Naive B cell (primary cell): ENCODE data around the gene NLRP6. TPM values are rescaled to one million over a fixed set of nuclear protein-coding genes. Genes with fewer than 3 reads are reported as not detected.
A peak's percentile ranks its signal among the peaks of the same experiment; 100 is the strongest.

Experiments used
- ATAC-seq, 2 donors: fragments of 150-1000 bp; cut with Tn5 transposase; 2 replicates each; pipeline ENCODE4 v1.10.0; 2021; ENCODE audit warnings: low read depth in 2 of 2, mild to moderate bottlenecking in 2 of 2, moderate library complexity in 2 of 2
- DNase-seq: peaks from one replicate; pipeline ENCODE4 v3.0.0; 2022
- H3K27ac Mint-ChIP-seq, 6 donors: one replicate each; pipeline ENCODE4 v1.8.0; 2020 to 2022; ENCODE audit warnings: mild to moderate bottlenecking in 6 of 6, mixed read lengths in 6 of 6, moderate library complexity in 5 of 6, inconsistent platforms in 2 of 6
- H3K27me3 Mint-ChIP-seq, 3 donors: one replicate each; pipeline ENCODE4 v1.8.0; 2021 to 2022; ENCODE audit warnings: mixed read lengths in 3 of 3, mild to moderate bottlenecking in 1 of 3
- H3K36me3 Mint-ChIP-seq, 2 donors: one replicate each; pipeline ENCODE4 v1.8.0; 2020 to 2022; ENCODE audit warnings: mixed read lengths in 2 of 2, inconsistent platforms in 1 of 2, mild to moderate bottlenecking in 1 of 2
- H3K4me1 Mint-ChIP-seq, 3 donors: one replicate each; pipeline ENCODE4 v1.8.0; 2020 to 2022; ENCODE audit warnings: mixed read lengths in 3 of 3, inconsistent platforms in 1 of 3, mild to moderate bottlenecking in 1 of 3, moderate library complexity in 1 of 3
- H3K4me3 Mint-ChIP-seq, 8 donors: one replicate each; pipeline ENCODE4 v1.8.0; 2020 to 2022; ENCODE audit warnings: mild to moderate bottlenecking in 8 of 8, mixed read lengths in 8 of 8, moderate library complexity in 8 of 8, inconsistent platforms in 2 of 8
- H3K9me3 Mint-ChIP-seq, 7 donors: one replicate each; pipeline ENCODE4 v1.8.0; 2020 to 2022; ENCODE audit warnings: mixed read lengths in 7 of 7, mild to moderate bottlenecking in 5 of 7, inconsistent platforms in 2 of 7, moderate library complexity in 1 of 7
- polyA plus RNA-seq, 6 donors: library from polyadenylated mRNA; unstranded; fragments of 300-500 nt; fragmentation: Illumina TruSeq; gene quantifications; one replicate each; pipeline ENCODE4 v1.2.3, GENCODE V29; 2021; ENCODE audit warnings: low read depth in 6 of 6

Gene NLRP6
- polyA plus RNA-seq, 6 donors from 2014 or later: 1.4 to 3.3 (median 2.2) TPM

DNA sequence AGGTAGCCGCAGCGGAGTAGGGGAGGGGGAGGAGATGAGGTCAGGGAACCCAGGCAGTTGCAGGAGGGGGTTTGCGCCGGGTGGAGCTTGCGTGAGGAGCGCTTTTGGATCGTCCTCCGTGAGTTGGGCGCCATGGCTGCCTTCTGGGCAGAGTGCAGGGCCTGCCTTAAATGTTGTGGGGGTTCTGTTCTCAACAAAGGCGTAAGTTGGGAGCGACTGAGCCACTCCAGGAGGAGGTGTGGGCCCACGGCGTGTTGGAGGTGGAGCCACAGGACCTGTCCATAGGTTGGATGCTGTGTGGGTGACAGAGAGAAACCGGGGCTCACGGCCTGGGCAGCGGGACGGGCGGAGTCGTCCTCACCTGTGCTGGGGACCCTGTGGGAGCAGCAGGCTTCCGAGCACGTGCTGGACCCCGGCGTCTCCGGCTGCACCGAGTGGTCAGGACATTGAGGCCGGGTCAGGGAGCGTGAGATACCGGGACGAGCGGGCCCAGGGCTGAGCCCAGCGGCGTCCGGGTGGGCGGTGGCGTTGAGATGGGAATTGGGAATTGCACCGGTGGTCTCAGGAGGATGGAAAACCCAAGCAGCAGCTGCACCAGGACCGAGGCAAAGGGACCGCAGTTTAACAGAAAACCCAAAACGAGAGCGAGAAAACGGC, 9.7 kb downstream of the NLRP6 start:
- peak overlapping the region; percentile 84 to 93 (median 88) for H3K4me3 Mint-ChIP-seq
- peaks cover 0 to 10% of the 10 kb centered on the region in 2 donors for H3K36me3 Mint-ChIP-seq
- no peaks in the 10 kb centered on the region for H3K9me3 Mint-ChIP-seq
- peaks cover 15 to 28% (median 27%) of the 10 kb centered on the region in 3 donors for H3K4me1 Mint-ChIP-seq
- DNase-seq (no peak), ATAC-seq (peak in 1 of 2 donors; percentile 4)
- H3K27me3 Mint-ChIP-seq: peaks cover 11 to 41% (median 17%) of the 10 kb centered on the region in 3 donors
- peak overlapping the region in 5 of 6 donors; percentile 63 to 95 (median 86) for H3K27ac Mint-ChIP-seq

DNA sequence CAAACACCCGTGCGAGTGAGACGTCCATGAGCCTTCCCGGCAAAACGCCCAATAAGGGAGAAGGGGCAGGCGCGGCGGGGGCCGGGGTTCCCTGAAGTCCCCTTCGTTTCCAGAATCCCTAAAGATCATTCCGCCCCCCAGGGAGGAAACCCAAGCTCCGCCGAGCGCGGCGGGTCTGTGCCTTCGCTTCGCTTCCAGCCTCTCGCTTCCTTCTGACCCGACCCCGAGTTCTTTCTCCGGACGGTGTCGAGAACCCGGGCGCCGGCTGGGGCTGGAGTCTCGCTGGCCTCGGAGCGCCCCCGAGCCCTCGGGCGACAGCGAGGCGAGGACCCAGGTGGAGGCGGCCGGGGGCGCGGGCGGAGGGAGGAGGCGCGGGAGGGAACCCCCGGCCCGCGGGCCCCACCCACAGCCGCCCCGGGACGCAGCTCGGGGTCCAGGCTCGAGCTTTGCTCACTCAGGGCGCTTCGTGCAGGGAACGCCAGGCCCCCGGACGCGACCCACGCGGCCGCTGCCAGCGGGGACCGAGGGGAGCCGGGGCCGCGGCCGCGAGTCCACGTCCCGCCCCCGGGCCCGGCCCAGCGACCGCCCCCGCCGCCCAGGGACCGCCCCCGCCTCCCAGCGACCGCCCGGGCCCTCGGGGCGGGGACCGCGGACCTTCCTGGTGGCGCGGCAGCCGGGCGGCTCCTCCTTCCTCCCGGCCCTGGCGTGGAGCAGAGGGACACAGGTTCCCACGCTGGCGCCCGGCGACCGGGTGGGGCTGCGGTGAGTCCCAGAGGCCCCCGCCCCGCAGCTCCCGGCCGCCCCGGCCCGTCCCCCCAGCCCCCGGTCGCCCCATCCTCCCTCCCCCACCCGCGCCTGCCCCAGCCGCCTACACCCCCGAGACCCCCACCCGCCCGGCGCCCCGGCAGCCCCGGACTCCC, 10.5 kb downstream of the NLRP6 start, which contains the start of gene PGGHG:
TSS of gene PGGHG (plus strand) at position 649 of the 920 bp plus-strand sequence. CDS start 691 bp downstream, outside the sequence.
- Mint-ChIP-seq H3K36me3 (peaks cover 0 to 10% of the 10 kb centered on the region in 2 donors), H3K27ac (peak within 1 kb of the TSS; percentile 63 to 95 (median 87)), H3K9me3 (no peaks in the 10 kb centered on the region), H3K4me3 (peak within 1 kb of the TSS; percentile 85 to 93 (median 88)), H3K27me3 (peaks cover 6 to 33% (median 15%) of the 10 kb centered on the region in 3 donors), H3K4me1 (peaks cover 15 to 27% (median 27%) of the 10 kb centered on the region in 3 donors)
- ATAC-seq (peak; percentile 75 to 76), DNase-seq (peak; percentile 55)

DNA sequence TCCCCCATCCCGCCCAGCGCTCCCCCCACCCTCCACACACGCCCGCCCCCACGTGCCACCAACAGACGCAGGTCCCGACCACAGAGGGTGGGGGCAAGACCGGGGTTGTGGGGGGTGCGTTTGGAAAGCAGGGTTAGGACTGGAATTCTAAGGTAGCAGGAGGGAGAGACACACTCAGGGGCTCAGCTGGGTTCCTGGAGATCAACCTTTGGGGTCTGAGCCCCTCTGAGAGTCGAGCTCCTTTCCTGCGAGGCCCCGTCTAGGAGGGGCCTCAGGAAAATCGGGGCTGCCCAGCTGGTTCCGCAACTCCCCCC, 11.1 kb downstream of the NLRP6 start:
- H3K9me3 Mint-ChIP-seq: no peaks in the 10 kb centered on the region
- H3K36me3 Mint-ChIP-seq: peaks cover 0 to 10% of the 10 kb centered on the region in 2 donors
- no peak for DNase-seq
- H3K27ac Mint-ChIP-seq: peak overlapping the region in 5 of 6 donors; percentile 53 to 88 (median 79)
- peaks cover 5 to 30% (median 15%) of the 10 kb centered on the region in 3 donors for H3K27me3 Mint-ChIP-seq
- H3K4me3 Mint-ChIP-seq: peak overlapping the region; percentile 76 to 91 (median 84)
- peak; percentile 50 to 56 for ATAC-seq
- peaks cover 15 to 27% (median 27%) of the 10 kb centered on the region in 3 donors for H3K4me1 Mint-ChIP-seq

DNA sequence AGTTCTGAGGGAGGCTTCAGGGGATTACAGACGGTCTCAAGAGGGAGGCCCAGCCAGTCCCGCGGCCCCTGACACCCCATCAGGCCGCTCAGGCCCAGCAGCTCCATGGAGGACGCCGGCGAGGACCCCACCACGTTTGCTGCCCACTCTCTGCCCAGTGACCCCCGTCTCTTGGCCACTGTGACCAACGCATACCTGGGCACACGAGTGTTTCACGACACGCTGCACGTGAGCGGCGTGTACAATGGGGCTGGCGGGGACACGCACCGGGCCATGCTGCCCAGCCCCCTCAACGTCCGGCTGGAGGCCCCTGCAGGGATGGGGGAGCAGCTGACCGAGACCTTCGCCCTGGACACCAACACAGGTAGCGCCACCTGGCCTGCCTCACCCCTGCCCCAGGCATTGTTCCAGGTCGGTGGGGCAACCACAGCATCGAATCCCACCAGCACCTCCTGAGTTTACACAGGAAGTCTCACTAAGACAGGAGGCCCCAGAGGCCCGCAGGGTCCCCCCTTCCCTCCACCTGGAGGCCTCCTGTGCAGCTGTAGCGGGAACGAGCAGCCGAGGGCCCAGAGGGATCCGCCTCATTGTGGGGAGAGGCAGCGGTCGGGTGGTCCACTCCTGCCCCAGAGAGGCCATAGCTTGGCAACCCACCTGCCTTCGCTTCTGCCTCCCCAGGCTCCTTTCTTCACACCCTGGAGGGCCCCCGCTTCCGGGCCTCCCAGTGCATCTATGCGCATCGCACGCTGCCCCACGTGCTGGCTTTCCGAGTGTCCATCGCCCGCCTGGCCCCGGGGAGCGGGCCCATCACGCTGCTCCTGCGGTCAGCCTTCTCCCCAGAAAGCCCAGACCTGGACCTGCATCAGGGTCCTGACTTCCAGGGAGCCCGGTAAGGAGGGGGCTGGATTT, 11.8 kb downstream of the NLRP6 start:
- Mint-ChIP-seq H3K4me1 (peaks cover 15 to 27% (median 27%) of the 10 kb centered on the region in 3 donors), H3K27ac (peak overlapping the region; percentile 53 to 88 (median 78)), H3K9me3 (no peaks in the 10 kb centered on the region), H3K27me3 (peaks cover 5 to 27% (median 14%) of the 10 kb centered on the region in 3 donors), H3K4me3 (peak overlapping the region; percentile 76 to 91 (median 84)), H3K36me3 (peaks cover 0 to 10% of the 10 kb centered on the region in 2 donors)
- ATAC-seq: no peak
- no peak for DNase-seq

DNA sequence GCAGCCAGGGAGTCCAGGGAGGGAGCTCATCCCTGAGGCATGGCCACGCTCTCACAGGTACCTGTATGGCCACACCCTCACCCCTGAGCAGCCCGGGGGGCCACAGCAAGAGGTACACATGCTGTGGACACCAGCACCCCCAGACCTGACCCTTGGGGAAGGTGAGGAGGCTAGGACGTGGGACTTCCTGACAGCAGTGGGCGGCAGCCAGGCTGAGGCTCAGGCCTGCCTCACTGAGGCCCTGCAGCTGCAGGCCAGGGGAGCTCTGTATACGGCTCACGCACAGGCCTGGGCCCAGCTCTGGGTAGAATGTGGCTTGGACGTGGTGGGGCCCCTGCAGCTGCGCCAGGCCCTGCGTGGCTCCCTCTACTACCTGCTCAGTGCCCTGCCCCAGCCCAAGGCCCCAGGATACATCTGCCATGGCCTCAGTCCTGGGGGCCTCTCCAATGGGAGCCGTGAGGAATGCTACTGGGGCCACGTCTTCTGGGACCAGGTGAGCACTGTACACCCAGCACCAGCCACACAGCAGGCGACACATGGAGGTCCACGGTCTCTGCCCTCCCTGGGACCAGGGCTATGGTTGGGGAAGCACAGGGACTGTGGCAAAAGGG, 12.5 kb downstream of the NLRP6 start:
- ATAC-seq (no peak), DNase-seq (no peak)
- Mint-ChIP-seq H3K36me3 (peaks cover 0 to 10% of the 10 kb centered on the region in 2 donors), H3K27me3 (peaks cover 2 to 20% (median 8%) of the 10 kb centered on the region in 3 donors), H3K9me3 (no peaks in the 10 kb centered on the region), H3K4me3 (peak overlapping the region; percentile 33 to 89 (median 78)), H3K27ac (peak overlapping the region in 4 of 6 donors; percentile 49 to 83 (median 74)), H3K4me1 (peaks cover 15 to 27% (median 27%) of the 10 kb centered on the region in 3 donors)

DNA sequence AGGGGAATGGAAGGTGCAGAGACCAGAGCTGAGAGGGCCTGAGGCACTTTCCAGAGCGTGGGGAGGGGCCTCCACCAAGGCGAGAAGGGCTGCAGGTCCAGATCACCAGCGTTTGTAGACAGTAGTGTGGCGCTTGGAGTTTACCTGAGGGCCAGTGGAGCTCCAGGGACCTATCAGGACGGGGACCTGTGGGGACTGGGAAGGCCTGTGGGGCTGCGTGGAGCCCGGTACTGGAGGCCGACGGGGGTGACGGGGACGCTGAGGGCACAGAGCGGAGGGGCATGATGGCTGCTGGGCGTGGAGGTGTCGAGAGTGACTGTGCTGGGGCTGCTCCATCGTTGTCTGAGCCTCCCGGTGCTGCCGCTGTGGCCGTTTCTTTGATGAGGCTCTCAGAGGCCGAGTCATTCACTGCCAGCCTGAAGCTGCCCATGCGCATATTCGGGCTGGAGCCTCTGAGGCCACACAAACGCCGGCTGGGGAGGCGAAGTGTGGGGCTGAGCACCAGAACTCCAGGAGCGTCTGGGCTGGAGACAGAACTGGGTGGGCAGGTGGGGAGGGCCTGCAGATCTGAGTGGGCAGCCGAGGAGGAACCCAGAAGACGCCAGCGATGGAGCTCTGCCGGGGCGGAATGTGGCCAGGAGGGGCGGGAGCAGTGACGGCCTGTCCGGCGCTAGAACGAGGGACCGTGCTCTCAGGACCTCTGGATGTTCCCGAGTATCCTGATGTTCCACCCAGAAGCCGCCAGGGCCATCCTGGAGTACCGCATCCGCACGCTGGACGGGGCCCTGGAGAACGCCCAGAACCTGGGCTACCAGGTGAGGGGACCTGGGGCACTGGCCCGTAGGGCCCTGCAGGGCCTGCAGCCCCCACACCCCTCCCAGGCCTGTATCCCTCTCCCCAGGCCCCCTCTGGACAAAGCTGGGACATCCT, 13.3 kb downstream of the NLRP6 start:
- no peaks in the 10 kb centered on the region for H3K9me3 Mint-ChIP-seq
- H3K4me1 Mint-ChIP-seq: peaks cover 15 to 27% (median 27%) of the 10 kb centered on the region in 3 donors
- H3K27ac Mint-ChIP-seq: peak overlapping the region in 1 of 6 donors; percentile 49
- H3K27me3 Mint-ChIP-seq: peaks cover 0 to 15% (median 8%) of the 10 kb centered on the region in 3 donors
- DNase-seq (no peak), ATAC-seq (no peak)
- H3K36me3 Mint-ChIP-seq: peaks cover 0 to 10% of the 10 kb centered on the region in 2 donors
- peak overlapping the region in 5 of 8 donors; percentile 10 to 76 (median 32) for H3K4me3 Mint-ChIP-seq

DNA sequence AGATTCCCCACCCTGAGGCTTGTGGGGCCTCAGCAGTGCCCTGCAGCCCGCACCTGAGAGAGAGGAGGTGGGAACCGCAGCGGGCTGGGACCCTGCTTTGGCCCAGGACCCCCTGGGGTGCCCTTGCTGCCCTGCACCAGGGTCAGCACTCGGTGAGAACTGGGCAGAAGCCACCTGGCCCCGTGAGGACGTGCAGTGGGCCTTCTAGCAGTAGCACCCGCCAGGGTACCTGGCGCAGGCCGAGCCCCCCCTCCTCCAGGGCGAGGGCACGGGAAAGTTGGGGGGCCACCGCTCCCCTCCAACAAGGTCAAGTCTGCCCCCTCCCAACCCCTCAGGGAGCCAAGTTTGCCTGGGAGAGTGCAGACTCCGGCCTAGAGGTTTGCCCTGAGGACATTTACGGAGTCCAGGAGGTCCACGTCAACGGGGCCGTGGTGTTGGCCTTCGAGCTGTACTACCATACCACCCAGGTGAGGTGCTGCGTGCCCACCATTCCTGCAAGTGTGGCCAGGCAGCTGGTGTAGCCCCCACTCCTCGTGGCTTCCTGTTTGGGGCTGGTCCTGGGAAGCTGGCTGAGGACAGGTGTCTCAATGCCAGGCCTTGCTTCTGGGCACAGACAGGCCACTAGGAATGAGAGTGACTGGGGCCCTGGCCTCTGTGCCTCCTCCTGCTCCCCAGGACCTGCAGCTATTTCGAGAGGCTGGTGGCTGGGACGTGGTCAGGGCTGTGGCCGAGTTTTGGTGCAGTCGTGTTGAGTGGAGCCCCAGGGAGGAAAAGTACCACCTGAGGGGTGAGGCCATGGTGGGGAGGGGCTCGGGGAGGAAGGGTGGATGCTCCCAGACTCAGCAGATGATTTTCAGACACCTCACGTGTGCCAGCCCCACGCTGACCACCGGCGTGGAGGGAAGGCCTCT, 14.3 kb downstream of the NLRP6 start:
- Mint-ChIP-seq H3K36me3 (peaks cover 0 to 10% of the 10 kb centered on the region in 2 donors), H3K4me1 (peaks cover 12 to 21% (median 20%) of the 10 kb centered on the region in 3 donors), H3K27me3 (peaks cover 0 to 7% (median 5%) of the 10 kb centered on the region in 3 donors), H3K4me3 (peak overlapping the region in 1 of 8 donors; percentile 47), H3K9me3 (no peaks in the 10 kb centered on the region), H3K27ac (peak overlapping the region in 1 of 6 donors; percentile 66)
- DNase-seq: no peak
- ATAC-seq: no peak

DNA sequence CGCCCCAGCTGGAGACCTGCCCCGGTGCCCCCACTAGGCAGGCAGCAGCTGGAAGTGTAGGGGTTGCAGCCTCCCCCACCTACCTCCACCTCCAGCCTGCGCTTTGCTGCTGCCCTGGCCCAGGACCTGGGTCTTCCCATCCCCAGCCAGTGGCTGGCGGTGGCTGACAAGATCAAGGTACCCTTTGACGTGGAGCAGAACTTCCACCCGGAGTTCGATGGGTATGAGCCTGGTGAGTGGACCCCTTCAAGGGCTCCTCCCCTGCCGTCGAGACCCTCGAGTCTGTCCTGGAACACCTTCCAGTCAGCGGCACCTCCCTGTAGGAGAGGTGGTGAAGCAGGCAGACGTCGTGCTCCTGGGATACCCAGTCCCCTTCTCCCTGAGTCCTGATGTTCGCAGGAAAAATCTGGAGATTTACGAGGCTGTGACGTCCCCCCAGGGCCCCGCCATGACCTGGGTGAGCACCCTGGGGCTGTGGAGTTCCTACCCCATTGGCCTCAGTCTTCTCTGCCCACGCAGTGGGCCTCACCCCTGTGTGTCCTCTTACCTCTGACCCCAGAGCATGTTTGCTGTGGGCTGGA, 15.2 kb downstream of the NLRP6 start:
- peaks cover 0 to 10% of the 10 kb centered on the region in 2 donors for H3K36me3 Mint-ChIP-seq
- H3K27me3 Mint-ChIP-seq: peaks cover 0 to 11% (median 7%) of the 10 kb centered on the region in 3 donors
- no peaks in the 10 kb centered on the region for H3K9me3 Mint-ChIP-seq
- ATAC-seq (no peak), DNase-seq (no peak)
- peak overlapping the region in 1 of 8 donors; percentile 47 for H3K4me3 Mint-ChIP-seq
- peaks cover 8 to 20% (median 12%) of the 10 kb centered on the region in 3 donors for H3K4me1 Mint-ChIP-seq
- no peak overlapping the region for H3K27ac Mint-ChIP-seq

DNA sequence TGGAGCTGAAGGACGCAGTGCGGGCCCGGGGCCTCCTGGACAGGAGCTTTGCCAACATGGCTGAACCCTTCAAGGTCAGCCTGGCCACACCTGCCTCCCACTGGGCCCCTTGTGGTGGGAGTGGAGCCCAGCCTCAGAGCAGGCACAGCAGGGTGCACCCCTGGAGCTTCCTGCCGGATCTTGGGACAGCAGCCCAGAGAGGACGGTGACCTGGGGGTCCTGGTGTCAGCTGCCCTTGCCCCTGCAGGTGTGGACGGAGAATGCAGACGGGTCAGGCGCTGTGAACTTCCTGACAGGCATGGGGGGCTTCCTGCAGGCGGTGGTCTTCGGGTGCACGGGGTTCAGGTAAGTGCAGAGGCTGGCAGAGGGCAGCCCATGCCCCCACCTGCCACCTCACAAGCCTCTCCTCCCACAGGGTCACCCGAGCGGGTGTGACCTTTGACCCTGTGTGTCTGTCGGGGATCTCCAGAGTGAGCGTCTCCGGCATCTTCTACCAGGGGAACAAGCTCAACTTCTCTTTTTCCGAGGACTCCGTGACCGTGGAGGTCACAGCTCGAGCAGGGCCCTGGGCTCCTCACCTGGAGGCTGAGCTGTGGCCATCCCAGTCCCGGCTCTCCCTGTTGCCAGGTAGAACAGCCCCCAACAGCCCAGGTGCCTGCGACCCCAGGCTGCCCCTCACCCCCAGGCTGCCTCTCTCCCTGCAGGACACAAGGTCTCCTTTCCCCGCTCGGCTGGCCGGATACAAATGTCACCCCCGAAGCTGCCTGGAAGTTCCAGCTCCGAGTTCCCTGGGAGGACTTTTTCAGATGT, 15.8 kb downstream of the NLRP6 start:
- no peak overlapping the region for H3K4me3 Mint-ChIP-seq
- peaks cover 0 to 10% of the 10 kb centered on the region in 2 donors for H3K36me3 Mint-ChIP-seq
- ATAC-seq: no peak
- no peak overlapping the region for H3K27ac Mint-ChIP-seq
- H3K9me3 Mint-ChIP-seq: no peaks in the 10 kb centered on the region
- no peak for DNase-seq
- H3K4me1 Mint-ChIP-seq: peaks cover 8 to 20% (median 12%) of the 10 kb centered on the region in 3 donors
- peaks cover 0 to 11% (median 7%) of the 10 kb centered on the region in 3 donors for H3K27me3 Mint-ChIP-seq

DNA sequence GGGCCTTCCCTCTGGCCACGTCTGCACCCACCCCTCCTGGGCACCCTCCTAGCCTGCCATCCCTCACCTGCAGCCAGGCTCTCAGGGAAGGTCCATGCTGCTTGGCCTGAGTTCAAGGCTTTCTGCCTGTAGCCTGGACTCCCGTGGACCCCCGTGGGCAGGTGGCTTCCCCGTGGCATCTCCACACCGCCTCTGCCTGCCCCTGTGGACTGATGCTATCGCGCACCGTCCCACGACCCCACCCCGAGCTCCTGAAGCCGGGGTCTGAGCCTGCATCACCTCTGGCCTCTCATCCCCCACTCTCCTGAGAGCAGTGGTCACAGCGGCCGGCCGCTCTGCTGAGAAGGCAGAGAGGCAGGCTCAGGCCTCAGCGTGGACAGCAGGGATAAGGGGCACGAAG, 16.6 kb downstream of the NLRP6 start:
- peaks cover 0 to 10% of the 10 kb centered on the region in 2 donors for H3K36me3 Mint-ChIP-seq
- peaks cover 7 to 14% (median 8%) of the 10 kb centered on the region in 3 donors for H3K4me1 Mint-ChIP-seq
- no peak for DNase-seq
- H3K27ac Mint-ChIP-seq: no peak overlapping the region
- no peaks in the 10 kb centered on the region for H3K9me3 Mint-ChIP-seq
- peak overlapping the region in 1 of 8 donors; percentile 29 for H3K4me3 Mint-ChIP-seq
- peaks cover 0 to 11% (median 7%) of the 10 kb centered on the region in 3 donors for H3K27me3 Mint-ChIP-seq
- ATAC-seq: no peak
